Islet precursor cell (in vitro differentiated cells): ENCODE measurements around the gene OR9G4.
A peak's percentile ranks its signal among the peaks of the same experiment; 100 is the strongest.

ENCODE experiments used
- DNase-seq: peaks from one replicate; pipeline ENCODE4 v3.0.0-alpha.2; 2018

Gene OR9G4

GRCh38 chr11:56748597-56748996 lies at the start of gene OR9G4:
OR9G4 (minus strand) TSS chr11:56748697; CDS start chr11:56743766, 4,931 bp downstream.
- DNase-seq = no peak

- no peak for DNase-seq
Observed at GRCh38 chr11:56783448-56784041, 35.0 kb upstream of the OR9G4 start.

GRCh38 chr11:56782167-56782847 lies 33.8 kb upstream of the OR9G4 start:
- DNase-seq = no peak

DNA sequence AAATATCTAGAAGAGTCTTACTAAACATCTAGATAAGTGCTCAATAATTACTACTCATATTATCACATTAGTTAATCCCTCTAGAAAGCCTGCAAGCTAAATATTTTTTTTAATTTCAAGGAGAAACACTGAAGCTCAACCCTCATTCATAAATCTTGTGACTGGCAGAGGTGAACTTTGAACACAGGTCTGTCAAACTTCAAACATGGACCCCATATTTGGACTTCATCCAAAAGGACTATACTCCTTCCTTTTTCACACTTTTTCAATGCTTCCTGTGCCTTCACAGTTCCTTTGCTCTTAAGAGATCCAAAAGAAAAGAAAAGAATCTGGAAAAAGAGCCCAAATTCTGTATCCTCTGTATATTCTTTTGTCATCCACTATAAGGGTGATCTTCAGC lies 28.3 kb upstream of the OR9G4 start:
- no peak for DNase-seq

GRCh38 chr11:56764976-56765375 lies 16.5 kb upstream of the OR9G4 start:
- DNase-seq = no peak

DNA sequence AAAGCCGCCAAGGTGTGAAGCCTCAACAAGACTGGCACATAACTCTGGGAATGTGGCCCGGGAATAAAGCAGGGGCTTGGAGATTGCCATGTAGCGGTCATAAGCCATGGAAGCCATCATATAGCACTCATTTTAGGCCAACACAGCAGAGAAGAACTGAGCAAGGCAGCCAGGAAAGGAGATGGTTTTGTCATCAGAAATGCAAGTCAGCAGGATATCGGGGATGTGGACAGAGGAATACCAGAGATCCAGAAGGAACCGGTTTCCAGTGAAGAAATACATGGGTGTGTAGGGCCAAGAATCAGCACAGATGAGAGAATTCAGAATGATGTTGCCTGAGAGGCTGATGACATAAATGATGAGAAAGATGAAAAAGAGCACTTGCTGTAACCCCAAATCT lies 3.0 kb upstream of the OR9G4 start:
- DNase-seq = no peak

DNA sequence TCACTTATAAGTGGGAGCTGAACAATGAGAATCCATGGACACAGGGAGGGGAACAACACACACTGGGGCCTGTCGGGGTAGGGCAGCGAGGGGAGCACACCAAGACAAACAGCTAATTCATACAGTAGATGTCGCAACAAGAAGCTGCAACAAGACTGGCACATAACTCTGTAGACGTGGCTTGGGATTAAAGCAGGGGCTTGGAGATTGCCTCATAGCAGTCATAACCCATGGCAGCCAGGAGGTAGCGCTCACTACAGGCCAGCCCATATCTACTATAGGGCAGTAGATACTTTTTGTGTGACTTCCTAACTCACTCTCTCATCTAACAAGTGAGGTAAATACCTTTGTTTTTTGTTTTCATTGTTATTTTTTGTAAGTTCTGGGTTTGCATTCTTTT lies 1.7 kb upstream of the OR9G4 start:
- DNase-seq = no peak

DNA sequence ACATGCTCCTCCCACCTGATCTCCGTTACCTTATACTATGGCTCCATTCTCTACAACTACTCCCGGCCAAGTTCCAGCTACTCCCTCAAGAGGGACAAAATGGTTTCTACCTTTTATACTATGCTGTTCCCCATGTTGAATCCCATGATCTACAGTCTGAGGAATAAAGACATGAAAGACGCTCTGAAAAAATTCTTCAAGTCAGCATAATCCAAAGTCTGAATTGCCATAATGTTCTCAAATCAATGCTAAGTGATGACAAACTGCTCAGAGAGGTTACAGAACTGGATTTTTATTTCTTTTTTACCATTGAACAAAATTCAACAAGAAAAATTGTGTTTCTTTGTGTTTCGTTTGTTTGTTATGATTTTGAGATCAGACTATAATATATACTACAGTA lies 7.6 kb downstream of the OR9G4 start:
- DNase-seq = no peak

GRCh38 chr11:56740107-56740506 lies 8.4 kb downstream of the OR9G4 start:
- no peak for DNase-seq

- no peak for DNase-seq
Observed at GRCh38 chr11:56720513-56720912, 28.0 kb downstream of the OR9G4 start.

DNA sequence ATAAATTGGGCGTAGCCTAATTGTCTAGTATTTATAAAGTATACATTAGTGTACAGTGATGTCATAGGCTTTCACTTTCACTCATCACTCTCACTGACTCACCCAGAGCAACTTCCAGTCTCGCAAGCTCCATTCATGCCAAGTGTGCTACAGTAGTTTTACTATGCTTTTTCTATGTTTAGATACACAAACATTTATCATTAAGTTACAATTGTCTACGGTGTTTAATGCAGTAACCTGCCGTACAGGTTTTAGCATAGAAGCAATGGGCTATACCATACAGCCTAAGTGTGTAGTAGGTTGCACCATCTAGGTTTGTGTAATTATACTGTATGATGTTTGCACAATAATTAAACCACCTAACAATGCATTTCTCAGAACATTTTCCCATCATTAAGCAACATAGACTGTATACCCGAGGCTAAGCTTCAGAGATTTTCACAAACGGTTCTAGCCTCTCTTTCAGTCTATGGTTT lies 32.1 kb downstream of the OR9G4 start:
- DNase-seq = no peak

DNA sequence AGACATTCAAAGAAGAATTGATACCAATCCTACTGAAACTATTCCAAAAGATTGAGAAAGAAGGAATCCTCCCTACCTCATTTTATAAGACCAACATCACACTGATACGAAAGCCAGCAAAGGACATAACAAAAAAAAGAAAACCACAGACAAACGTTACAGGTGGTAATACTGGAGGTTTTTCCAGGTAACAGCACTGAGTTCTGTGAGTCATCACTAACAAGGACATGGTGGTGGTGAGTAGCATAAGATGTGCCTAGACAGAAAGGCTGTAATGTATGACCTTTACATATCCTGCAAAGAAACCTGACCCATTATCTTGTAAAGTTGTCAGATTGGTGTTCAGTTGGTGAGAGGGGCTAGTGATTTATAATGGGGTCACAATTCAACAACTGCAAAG lies 34.3 kb downstream of the OR9G4 start:
- DNase-seq = no peak

DNA sequence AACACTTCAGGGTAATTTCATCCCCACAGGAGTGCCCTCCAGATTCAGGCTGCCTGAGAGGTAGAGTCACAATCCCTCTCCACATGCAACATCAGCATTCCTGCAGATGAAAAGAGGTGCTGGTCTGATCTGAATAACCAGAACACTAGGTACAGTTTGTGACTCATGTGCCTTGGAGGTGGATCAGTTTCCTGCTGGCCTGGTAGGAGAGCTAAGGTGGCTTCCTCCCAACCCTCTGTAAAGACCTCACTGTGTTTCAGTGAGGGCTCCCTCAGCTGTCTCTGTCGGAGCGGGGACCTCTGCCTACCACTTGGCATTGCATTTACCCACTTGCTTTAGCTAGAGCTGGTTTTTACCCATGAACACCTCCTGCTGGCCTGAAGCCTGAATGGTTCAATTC lies 42.0 kb downstream of the OR9G4 start:
- DNase-seq = peak; percentile 73

DNA sequence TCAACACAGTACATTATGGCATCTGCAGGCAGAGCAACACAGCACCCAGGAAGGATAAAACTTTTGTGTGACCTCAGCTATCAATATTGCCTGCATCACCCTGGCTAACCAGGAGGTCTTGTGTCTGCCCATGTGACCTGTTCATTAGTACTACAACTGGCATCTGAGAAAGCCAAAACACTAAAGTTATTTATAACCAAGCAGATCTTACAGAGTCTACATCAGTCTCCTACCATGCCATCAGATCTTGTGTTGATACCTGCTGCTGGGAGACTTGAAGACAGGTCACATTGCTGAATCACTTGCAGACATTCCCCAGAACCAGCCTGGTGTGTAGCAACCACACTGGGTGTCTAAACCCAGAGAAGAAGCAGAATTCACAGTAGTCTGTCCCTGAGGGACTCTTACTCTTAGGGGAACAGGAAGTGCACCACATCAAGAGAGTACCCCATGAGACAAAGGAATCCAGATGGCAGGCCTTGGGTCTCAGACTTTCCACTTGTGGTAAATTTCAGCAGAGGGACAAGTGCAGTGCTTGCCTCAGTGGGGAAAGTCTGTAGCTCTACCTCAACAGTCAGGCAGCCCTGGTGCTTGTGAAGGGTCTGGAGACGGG lies 42.6 kb downstream of the OR9G4 start:
- DNase-seq = no peak

GRCh38 chr11:56700914-56701485 lies 47.5 kb downstream of the OR9G4 start:
- DNase-seq = no peak

- peak; percentile 69 for DNase-seq
Observed at GRCh38 chr11:56700242-56700913, 48.1 kb downstream of the OR9G4 start.

DNA sequence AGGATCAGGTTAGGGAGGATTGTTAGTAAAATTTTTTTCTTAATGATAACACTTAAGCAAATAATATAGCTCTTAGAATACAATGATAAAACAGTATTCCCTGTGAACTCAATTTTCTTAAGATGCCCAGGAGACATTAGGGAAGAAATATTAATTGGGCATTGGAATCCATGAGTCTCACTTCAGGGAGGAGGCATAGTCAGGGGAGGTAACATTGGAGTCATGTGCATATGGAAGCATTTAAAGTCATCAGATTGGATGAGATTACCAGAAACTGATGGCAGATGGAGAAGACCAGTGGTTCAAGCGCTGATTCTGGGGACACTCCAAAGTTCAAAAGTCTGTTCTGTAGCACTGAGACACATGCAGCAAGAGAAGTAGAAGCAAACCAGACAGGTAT lies 49.7 kb downstream of the OR9G4 start, which contains the start of gene OR9G1:
Gene OR9G1, plus strand, starts transcription at position 301 of the 400 bp plus-strand sequence. CDS start 1,293 bp downstream, outside the sequence.
- no peak for DNase-seq

DNA sequence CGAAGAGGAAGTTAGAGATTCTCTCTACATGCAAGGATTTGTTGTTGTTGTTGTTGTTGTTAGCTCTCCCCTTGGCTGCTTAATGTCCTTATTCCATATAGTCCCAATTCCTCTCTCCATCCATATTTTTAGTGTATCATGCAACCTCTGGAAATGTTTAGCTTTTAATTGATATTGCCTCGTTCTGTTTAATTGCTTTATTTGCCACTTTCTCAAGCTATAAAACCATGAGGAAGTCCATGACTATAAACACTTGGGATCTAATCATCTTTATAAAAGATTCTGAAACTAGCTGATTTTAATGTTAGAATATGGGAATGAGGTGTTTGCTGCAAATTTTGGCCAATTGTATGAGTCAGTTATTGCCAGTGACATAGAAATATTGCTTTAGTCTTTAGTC lies 55.1 kb downstream of the OR9G4 start:
- DNase-seq = no peak
